CD4-positive, alpha-beta T cell (primary cell): Measurements from ENCODE around the gene CLEC16A. TPM values are rescaled to one million over a fixed set of nuclear protein-coding genes. Genes with fewer than 3 reads are reported as not detected.

Experiments used
- ATAC-seq: fragments of 200-7000 bp; cut with Tn5 transposase; one replicate; pipeline ENCODE4 v1.10.0; 2022; ENCODE audit warnings: mild to moderate bottlenecking; ENCODE audit not compliant: poor library complexity
- CTCF ChIA-PET: fragments of 350-600 bp; sonication (Branson Sonifier 250); formaldehyde crosslinking; loops from one replicate; lab custom pipeline; 2021; ENCODE audit warnings: antibody characterized with exemption, inconsistent platforms; lab: Charles Lee
- POLR2A ChIA-PET: fragments of 350-600 bp; sonication (Branson Sonifier 250); formaldehyde crosslinking; loops from one replicate; lab custom pipeline; 2021; ENCODE audit warnings: antibody characterized with exemption, inconsistent platforms; lab: Charles Lee
- DNase-seq, 14 experiments: peaks; one replicate each; pipeline ENCODE4 v3.0.0-alpha.2; 2013 to 2020; ENCODE audit warnings: mixed read lengths in 2 of 14
- H3K27ac ChIP-seq, 2 donors: one replicate each; pipeline versions ENCODE4 v1.5.1 to v1.7.0; 2013; ENCODE audit warnings: low read length in 2 of 2, low read depth in 1 of 2, mild to moderate bottlenecking in 1 of 2
- H3K27me3 ChIP-seq, 2 experiments: 1 replicate in 1 of 2; 2 replicates in 1 of 2; pipeline versions ENCODE4 v1.6.1 to v1.7.0; 2013; ENCODE audit warnings: low read length in 2 of 2, control low read depth in 1 of 2, mild to moderate bottlenecking in 1 of 2, moderate library complexity in 1 of 2; ENCODE audit not compliant: insufficient read depth in 2 of 2, control insufficient read depth in 1 of 2
- H3K36me3 ChIP-seq: one replicate; pipeline ENCODE4 v1.6.1; 2013; ENCODE audit warnings: low read length, control low read depth; ENCODE audit not compliant: insufficient read depth
- H3K4me1 ChIP-seq: one replicate; pipeline ENCODE4 v1.6.1; 2013; ENCODE audit warnings: low read length, control low read depth; ENCODE audit not compliant: insufficient read depth
- H3K4me3 ChIP-seq: one replicate; pipeline ENCODE4 v1.5.1; 2013; ENCODE audit warnings: mild to moderate bottlenecking, low read length, moderate library complexity
- H3K9me3 ChIP-seq, 2 experiments: 1 replicate in 1 of 2; 2 replicates in 1 of 2; pipeline versions ENCODE4 v1.6.1 to v1.7.0; 2013; ENCODE audit warnings: low read length in 2 of 2, mild to moderate bottlenecking in 2 of 2, control low read depth in 1 of 2, moderate library complexity in 1 of 2; ENCODE audit not compliant: control insufficient read depth in 1 of 2, insufficient read depth in 1 of 2
- H3K27ac Mint-ChIP-seq: one replicate; pipeline ENCODE4 v1.8.0; 2020; ENCODE audit warnings: mixed read lengths
- H3K27me3 Mint-ChIP-seq: one replicate; pipeline ENCODE4 v1.8.0; 2021; ENCODE audit warnings: mixed read lengths
- H3K36me3 Mint-ChIP-seq: one replicate; pipeline ENCODE4 v1.8.0; 2021; ENCODE audit warnings: low read depth, mixed read lengths
- H3K4me1 Mint-ChIP-seq: one replicate; pipeline ENCODE4 v1.8.0; 2021; ENCODE audit warnings: low read depth, mixed read lengths
- H3K4me3 Mint-ChIP-seq: one replicate; pipeline ENCODE4 v1.8.0; 2020; ENCODE audit warnings: mild to moderate bottlenecking, mixed read lengths
- H3K9me3 Mint-ChIP-seq: one replicate; pipeline ENCODE4 v1.8.0; 2020; ENCODE audit warnings: mixed read lengths
- intact Hi-C, 2 experiments: fragments of 100-400 bp; cut with DNase I in 1 of 2; cut with micrococcal nuclease in 1 of 2; formaldehyde crosslinking; loops; one replicate each; pipeline versions ENCODE4 v1.15.1 to v1.9.0; 2023 to 2025; cut with DNase I, micrococcal nuclease
- total RNA-seq, 174 experiments: library from RNA in 2 of 174; stranded (reverse) in 2 of 174; gene quantifications; one replicate each; pipeline ENCODE4 v1.2.3 and lab custom pipeline; 2021 to 2026
- TF ChIP-seq, protein P1 (sequence below): fragments of 200-600 bp; IDR thresholded peaks from one replicate; pipeline ENCODE4 v1.8.0; 2022; ENCODE audit warnings: antibody characterized with exemption, mild to moderate bottlenecking

CLEC16A gene
- total RNA-seq, 2 experiments from 2014 or later = 21.7 to 22.7 TPM

GRCh38 chr16:11213373-11213772 is 269.0 kb downstream of the CLEC16A start:
- Mint-ChIP-seq H3K27me3 (no peaks in the 10 kb centered on the region), H3K4me3 (no peak overlapping the region), H3K9me3 (peaks cover 5% of the 10 kb centered on the region), H3K27ac (no peak overlapping the region), H3K4me1 (no peaks in the 10 kb centered on the region), H3K36me3 (no peaks in the 10 kb centered on the region)
- no peak overlapping the region for H3K4me3 ChIP-seq
- no peaks in the 10 kb centered on the region for H3K36me3 ChIP-seq
- POLR2A ChIA-PET = no interaction called here
- CTCF ChIA-PET = no interaction called here
- no peaks in the 10 kb centered on the region for H3K27me3 ChIP-seq
- TF ChIP-seq, protein P1, sequence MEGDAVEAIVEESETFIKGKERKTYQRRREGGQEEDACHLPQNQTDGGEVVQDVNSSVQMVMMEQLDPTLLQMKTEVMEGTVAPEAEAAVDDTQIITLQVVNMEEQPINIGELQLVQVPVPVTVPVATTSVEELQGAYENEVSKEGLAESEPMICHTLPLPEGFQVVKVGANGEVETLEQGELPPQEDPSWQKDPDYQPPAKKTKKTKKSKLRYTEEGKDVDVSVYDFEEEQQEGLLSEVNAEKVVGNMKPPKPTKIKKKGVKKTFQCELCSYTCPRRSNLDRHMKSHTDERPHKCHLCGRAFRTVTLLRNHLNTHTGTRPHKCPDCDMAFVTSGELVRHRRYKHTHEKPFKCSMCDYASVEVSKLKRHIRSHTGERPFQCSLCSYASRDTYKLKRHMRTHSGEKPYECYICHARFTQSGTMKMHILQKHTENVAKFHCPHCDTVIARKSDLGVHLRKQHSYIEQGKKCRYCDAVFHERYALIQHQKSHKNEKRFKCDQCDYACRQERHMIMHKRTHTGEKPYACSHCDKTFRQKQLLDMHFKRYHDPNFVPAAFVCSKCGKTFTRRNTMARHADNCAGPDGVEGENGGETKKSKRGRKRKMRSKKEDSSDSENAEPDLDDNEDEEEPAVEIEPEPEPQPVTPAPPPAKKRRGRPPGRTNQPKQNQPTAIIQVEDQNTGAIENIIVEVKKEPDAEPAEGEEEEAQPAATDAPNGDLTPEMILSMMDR = no peak
- DNase-seq = no peak
- H3K27ac ChIP-seq = no peak overlapping the region
- no peaks in the 10 kb centered on the region for H3K4me1 ChIP-seq
- no peak for ATAC-seq
- peaks cover 10 to 15% of the 10 kb centered on the region in 2 experiments for H3K9me3 ChIP-seq
- intact Hi-C loops = no loop called here

- H3K4me1 Mint-ChIP-seq = no peaks in the 10 kb centered on the region
- ChIA-PET POLR2A (no interaction called here), CTCF (no interaction called here)
- TF ChIP-seq, protein P1 = no peak
- no peak for DNase-seq
- ATAC-seq = no peak
- Histone ChIP-seq H3K4me1 (peaks cover under 1% of the 10 kb centered on the region), H3K36me3 (no peaks in the 10 kb centered on the region), H3K4me3 (no peak overlapping the region), H3K27me3 (no peaks in the 10 kb centered on the region), H3K9me3 (peaks cover 15 to 16% of the 10 kb centered on the region in 2 experiments), H3K27ac (no peak overlapping the region)
- H3K9me3 Mint-ChIP-seq = peaks cover 5% of the 10 kb centered on the region
- no peak overlapping the region for H3K4me3 Mint-ChIP-seq
- H3K27ac Mint-ChIP-seq = no peak overlapping the region
- no peaks in the 10 kb centered on the region for H3K36me3 Mint-ChIP-seq
- H3K27me3 Mint-ChIP-seq = no peaks in the 10 kb centered on the region
- intact Hi-C loops = no loop called here
Measured at GRCh38 chr16:11213799-11214198, 269.4 kb downstream of the CLEC16A start.

DNA sequence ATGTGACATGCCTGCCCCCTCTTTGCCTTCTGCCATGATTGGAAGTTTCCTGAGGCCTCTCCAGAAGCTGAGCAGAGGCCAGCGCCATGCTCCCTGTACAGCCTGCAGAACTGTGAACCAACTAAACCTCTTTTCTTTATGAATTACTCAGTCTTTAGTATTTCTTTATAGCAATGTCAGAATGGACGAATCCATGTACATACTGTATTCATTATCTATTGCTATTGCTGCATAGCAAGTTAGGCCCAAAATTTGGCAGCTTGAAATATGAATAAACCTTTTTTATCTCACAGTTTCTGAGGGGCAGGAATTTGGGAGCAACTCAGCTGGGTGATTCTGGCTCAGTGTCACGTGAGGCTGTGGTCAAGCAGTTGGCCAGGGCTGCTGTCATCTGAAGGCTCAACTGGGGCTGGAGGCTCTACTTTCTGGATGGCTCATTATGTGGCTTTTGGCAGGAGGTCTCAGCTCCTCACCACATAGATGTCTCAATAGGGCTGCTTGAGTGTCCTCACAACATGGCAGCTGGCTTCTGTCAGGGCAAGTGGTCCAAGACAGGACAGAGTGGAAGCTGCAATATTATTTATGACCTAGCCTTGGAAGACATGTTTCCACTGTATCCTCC is 271.7 kb downstream of the CLEC16A start:
- H3K4me3 ChIP-seq = no peak overlapping the region
- no peak for DNase-seq
- no peaks in the 10 kb centered on the region for H3K27me3 ChIP-seq
- TF ChIP-seq, protein P1 = no peak
- H3K9me3 ChIP-seq = peaks cover 15 to 18% of the 10 kb centered on the region in 2 experiments
- H3K36me3 Mint-ChIP-seq = no peaks in the 10 kb centered on the region
- no peaks in the 10 kb centered on the region for H3K27me3 Mint-ChIP-seq
- no peak for ATAC-seq
- no peak overlapping the region for H3K27ac Mint-ChIP-seq
- intact Hi-C loops = no loop called here
- CTCF ChIA-PET = interaction anchor here (0.5 kb wide), 1 partner anchor 263 kb away, joined by 3 read pairs; no protein-coding TSS in a partner anchor
- peaks cover 5% of the 10 kb centered on the region for H3K9me3 Mint-ChIP-seq
- peaks cover 5% of the 10 kb centered on the region for H3K4me1 Mint-ChIP-seq
- H3K4me3 Mint-ChIP-seq = no peak overlapping the region
- H3K4me1 ChIP-seq = peaks cover 8% of the 10 kb centered on the region
- H3K27ac ChIP-seq = no peak overlapping the region
- H3K36me3 ChIP-seq = no peaks in the 10 kb centered on the region
- POLR2A ChIA-PET = no interaction called here
